ENCODE results near the gene ARHGAP1.

ARHGAP1 gene

DNA sequence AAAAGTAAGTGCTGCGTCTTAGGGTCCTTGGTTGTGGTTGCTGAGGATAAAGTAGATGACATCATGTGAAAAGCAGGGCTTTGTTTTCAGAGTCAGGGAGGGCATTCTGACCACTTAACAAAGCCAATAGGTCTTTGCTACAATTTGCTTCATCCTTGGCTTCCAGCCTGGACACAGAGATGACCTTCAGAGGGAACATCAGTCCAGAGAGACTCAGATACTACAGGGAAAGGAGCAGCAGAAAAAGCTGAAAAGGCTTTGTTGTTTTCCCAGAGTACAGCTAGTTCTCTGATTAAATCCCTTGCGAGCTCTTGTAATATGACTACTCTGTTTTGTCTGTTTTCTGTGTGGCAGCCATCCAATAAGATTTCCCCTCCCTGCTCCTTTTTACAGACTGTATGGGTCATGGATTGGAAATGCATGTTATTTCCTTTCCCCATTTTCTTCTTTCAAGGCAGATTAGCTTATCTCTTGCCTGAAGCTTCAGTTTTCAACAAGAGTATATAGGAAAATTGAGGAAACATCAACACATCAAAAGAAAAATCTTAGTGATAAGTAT, 51.2 kb downstream of the ARHGAP1 start:
- peaks cover 35 to 75% of the 10 kb centered on the region in 2 donors for H3K36me3 ChIP-seq (ENCODE audit: control insufficient read depth in 1 of 2, insufficient read depth in 2 of 2, low read length in 2 of 2)
- no peak overlapping the region for H3K9ac ChIP-seq (ENCODE audit: low read depth in 1 of 2, low read length in 2 of 2)

DNA sequence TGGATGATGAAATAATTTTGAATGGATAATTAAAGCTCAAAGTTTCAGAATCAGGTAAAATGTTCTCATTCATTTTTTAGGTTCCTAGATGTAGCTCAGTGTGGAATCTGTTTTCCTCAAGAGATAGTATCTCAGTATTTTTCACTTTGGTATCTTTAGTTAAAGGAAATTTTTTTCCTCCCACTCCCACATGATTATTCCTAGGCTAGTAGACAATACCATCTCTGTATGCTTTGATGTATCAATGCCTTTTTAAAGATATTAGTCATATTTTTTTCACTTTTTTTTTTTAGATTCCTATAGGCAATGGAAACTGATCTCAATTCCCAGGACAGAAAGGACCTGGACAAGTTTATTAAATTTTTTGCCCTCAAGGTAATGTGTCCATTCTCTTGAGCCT, 56.4 kb downstream of the ARHGAP1 start:
- no peak overlapping the region for H3K4me3 ChIP-seq (ENCODE audit: low read depth in 1 of 2, low read length in 2 of 2)
- no peaks in the 10 kb centered on the region for H3K27me3 ChIP-seq (ENCODE audit: control insufficient read depth in 1 of 2, insufficient read depth in 2 of 2, low read length in 2 of 2)
- no peak overlapping the region for H3K9ac ChIP-seq (ENCODE audit: low read depth in 1 of 2, low read length in 2 of 2)
- peaks cover 9 to 41% of the 10 kb centered on the region in 2 donors for H3K36me3 ChIP-seq (ENCODE audit: control insufficient read depth in 1 of 2, insufficient read depth in 2 of 2, low read length in 2 of 2)
- H3K9me3 ChIP-seq (ENCODE audit: control insufficient read depth in 1 of 2, low read length in 2 of 2) = no peaks in the 10 kb centered on the region
- no peak overlapping the region for H3K27ac ChIP-seq (ENCODE audit: low read depth, low read length)
- H3K4me1 ChIP-seq (ENCODE audit: control insufficient read depth in 1 of 2, insufficient read depth in 2 of 2, low read length in 2 of 2) = peaks cover 6 to 11% of the 10 kb centered on the region in 2 donors

More for the DNA sequence above, 51.2 kb downstream of the ARHGAP1 start:
- no peaks in the 10 kb centered on the region for H3K4me1 ChIP-seq (ENCODE audit: control insufficient read depth in 1 of 2, insufficient read depth in 2 of 2, low read length in 2 of 2)
- no peak overlapping the region for H3K4me3 ChIP-seq (ENCODE audit: low read depth in 1 of 2, low read length in 2 of 2)
- H3K27me3 ChIP-seq (ENCODE audit: control insufficient read depth in 1 of 2, insufficient read depth in 2 of 2, low read length in 2 of 2) = no peaks in the 10 kb centered on the region
- no peak overlapping the region for H3K27ac ChIP-seq (ENCODE audit: low read depth, low read length)
- H3K9me3 ChIP-seq (ENCODE audit: control insufficient read depth in 1 of 2, low read length in 2 of 2) = no peaks in the 10 kb centered on the region

DNA sequence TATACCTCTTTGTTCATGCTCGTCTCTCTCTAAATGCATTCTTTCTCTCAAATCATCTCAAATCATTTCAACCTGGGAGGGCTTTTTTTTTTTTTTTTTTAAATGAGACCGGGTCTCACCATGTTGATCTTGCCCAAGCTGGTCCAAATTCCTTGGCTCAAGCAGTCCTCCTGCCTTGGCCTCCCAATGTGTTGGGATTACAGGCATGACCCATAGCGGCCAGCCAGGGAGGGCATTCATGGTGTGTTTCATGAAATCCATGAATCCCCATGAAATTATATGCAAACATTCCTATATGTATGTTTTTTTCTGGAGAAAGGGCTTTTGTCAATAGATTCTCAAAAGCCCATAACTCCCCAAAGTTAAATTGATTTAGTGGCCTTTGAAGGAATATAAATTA, 56.9 kb downstream of the ARHGAP1 start:
- Histone ChIP-seq H3K36me3 (ENCODE audit: control insufficient read depth in 1 of 2, insufficient read depth in 2 of 2, low read length in 2 of 2) (peaks cover 8 to 41% of the 10 kb centered on the region in 2 donors), H3K9ac (ENCODE audit: low read depth in 1 of 2, low read length in 2 of 2) (no peak overlapping the region), H3K27ac (ENCODE audit: low read depth, low read length) (no peak overlapping the region), H3K9me3 (ENCODE audit: control insufficient read depth in 1 of 2, low read length in 2 of 2) (no peaks in the 10 kb centered on the region), H3K4me1 (ENCODE audit: control insufficient read depth in 1 of 2, insufficient read depth in 2 of 2, low read length in 2 of 2) (peaks cover 6 to 11% of the 10 kb centered on the region in 2 donors), H3K27me3 (ENCODE audit: control insufficient read depth in 1 of 2, insufficient read depth in 2 of 2, low read length in 2 of 2) (no peaks in the 10 kb centered on the region), H3K4me3 (ENCODE audit: low read depth in 1 of 2, low read length in 2 of 2) (no peak overlapping the region)

DNA sequence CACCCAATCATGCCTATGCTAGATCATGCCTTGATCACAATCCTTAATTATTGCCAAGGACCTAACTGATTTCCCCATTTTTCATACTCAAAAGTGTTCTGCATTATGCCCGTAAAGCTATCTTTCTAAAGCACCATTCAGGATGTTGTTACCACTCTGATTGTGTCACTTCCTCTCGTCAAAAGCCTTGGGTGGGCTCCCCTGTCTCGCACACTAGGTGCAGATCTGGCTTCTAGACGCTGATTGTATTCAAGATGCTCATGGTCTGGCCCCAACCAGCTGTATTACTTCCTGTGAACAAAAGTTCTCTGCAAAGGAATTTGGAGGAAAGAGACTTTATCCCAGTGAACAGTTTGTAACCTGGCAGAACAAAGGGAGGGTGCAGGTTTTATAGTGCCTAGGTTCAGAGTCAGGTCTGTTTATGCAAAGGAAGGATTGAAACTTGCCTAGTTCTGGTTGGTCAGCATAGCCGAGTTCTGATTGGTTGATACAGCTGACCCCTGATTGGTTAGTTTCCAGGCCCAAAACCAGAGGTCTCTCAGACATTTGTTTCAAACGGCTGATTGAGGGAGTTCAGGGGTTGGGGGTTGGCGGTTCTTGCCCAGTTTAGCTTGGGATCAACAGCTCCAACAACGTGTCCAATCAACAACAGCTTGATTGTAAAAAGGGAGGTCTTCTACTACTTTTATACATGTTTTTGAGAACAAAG, 57.6 kb downstream of the ARHGAP1 start:
- H3K36me3 ChIP-seq (ENCODE audit: control insufficient read depth in 1 of 2, insufficient read depth in 2 of 2, low read length in 2 of 2) = peaks cover 8 to 42% of the 10 kb centered on the region in 2 donors

DNA sequence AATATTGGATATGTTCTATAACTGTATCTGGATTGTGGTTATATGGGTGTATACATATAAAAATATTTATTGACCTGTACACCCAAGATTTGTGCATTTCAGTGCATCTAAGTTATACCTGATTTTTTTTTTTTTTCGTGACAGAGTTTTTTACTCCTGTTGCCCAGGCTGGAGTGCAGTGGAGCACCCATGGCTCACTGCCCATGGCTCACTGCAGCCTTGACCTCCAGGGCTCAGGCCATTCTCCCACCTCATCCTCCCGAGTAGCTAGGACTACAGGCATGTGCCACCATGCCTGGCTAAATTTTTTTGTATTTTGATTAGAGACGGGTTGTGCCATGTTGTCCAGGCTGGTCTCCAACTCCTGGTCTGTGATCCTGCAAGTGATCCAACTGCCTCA, 58.8 kb downstream of the ARHGAP1 start:
- no peaks in the 10 kb centered on the region for H3K27me3 ChIP-seq (ENCODE audit: control insufficient read depth in 1 of 2, insufficient read depth in 2 of 2, low read length in 2 of 2)
- peaks cover 8 to 32% of the 10 kb centered on the region in 2 donors for H3K36me3 ChIP-seq (ENCODE audit: control insufficient read depth in 1 of 2, insufficient read depth in 2 of 2, low read length in 2 of 2)
- no peaks in the 10 kb centered on the region for H3K9me3 ChIP-seq (ENCODE audit: control insufficient read depth in 1 of 2, low read length in 2 of 2)
- H3K4me1 ChIP-seq (ENCODE audit: control insufficient read depth in 1 of 2, insufficient read depth in 2 of 2, low read length in 2 of 2) = peaks cover 6 to 11% of the 10 kb centered on the region in 2 donors
- H3K4me3 ChIP-seq (ENCODE audit: low read depth in 1 of 2, low read length in 2 of 2) = no peak overlapping the region
- no peak overlapping the region for H3K27ac ChIP-seq (ENCODE audit: low read depth, low read length)
- H3K9ac ChIP-seq (ENCODE audit: low read depth in 1 of 2, low read length in 2 of 2) = no peak overlapping the region

More for the DNA sequence above, 57.6 kb downstream of the ARHGAP1 start:
- Histone ChIP-seq H3K4me1 (ENCODE audit: control insufficient read depth in 1 of 2, insufficient read depth in 2 of 2, low read length in 2 of 2) (peaks cover 6 to 11% of the 10 kb centered on the region in 2 donors), H3K9ac (ENCODE audit: low read depth in 1 of 2, low read length in 2 of 2) (no peak overlapping the region), H3K27ac (ENCODE audit: low read depth, low read length) (no peak overlapping the region), H3K9me3 (ENCODE audit: control insufficient read depth in 1 of 2, low read length in 2 of 2) (no peaks in the 10 kb centered on the region), H3K4me3 (ENCODE audit: low read depth in 1 of 2, low read length in 2 of 2) (no peak overlapping the region), H3K27me3 (ENCODE audit: control insufficient read depth in 1 of 2, insufficient read depth in 2 of 2, low read length in 2 of 2) (no peaks in the 10 kb centered on the region)

DNA sequence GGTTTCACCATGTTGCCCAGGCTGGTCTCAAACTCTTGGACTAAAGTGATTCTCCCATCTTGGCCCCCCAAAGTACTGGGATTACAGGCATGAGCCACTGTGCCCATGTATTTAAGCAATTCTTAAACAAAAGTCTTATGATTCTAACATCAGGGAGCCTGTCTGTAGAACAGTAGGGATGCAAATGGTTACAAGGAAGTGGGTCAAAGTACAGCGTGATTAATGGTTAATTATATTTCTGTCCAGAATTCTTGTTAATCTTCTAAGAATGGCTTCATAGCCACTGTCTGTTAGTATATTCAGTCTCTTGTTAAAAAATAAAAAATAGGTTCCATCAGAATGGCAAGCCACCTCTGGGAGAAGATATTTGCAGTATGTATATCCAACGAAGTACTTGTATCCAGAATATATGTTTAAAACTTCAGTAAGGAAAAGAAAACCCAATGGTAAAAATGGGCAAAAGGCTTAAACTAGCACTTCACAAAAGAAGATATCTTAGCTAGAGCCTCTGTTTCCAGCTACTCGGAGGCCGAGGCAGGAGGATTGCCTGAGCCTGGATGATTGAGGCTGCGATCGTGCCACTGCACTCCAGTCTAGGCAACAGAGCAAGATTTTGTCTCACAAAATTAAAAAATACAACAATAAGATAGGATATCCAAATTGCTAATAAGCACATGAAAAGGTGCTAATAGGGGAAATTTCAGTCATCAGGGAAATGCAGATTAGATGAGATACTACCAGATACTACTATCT, 60.2 kb downstream of the ARHGAP1 start:
- Histone ChIP-seq H3K9me3 (ENCODE audit: control insufficient read depth in 1 of 2, low read length in 2 of 2) (no peaks in the 10 kb centered on the region), H3K4me3 (ENCODE audit: low read depth in 1 of 2, low read length in 2 of 2) (peak overlapping the region; percentile 11 to 26), H3K36me3 (ENCODE audit: control insufficient read depth in 1 of 2, insufficient read depth in 2 of 2, low read length in 2 of 2) (peaks cover 9 to 18% of the 10 kb centered on the region in 2 donors), H3K27ac (ENCODE audit: low read depth, low read length) (peak overlapping the region; percentile 15), H3K27me3 (ENCODE audit: control insufficient read depth in 1 of 2, insufficient read depth in 2 of 2, low read length in 2 of 2) (no peaks in the 10 kb centered on the region), H3K9ac (ENCODE audit: low read depth in 1 of 2, low read length in 2 of 2) (no peak overlapping the region), H3K4me1 (ENCODE audit: control insufficient read depth in 1 of 2, insufficient read depth in 2 of 2, low read length in 2 of 2) (peaks cover 6 to 11% of the 10 kb centered on the region in 2 donors)

DNA sequence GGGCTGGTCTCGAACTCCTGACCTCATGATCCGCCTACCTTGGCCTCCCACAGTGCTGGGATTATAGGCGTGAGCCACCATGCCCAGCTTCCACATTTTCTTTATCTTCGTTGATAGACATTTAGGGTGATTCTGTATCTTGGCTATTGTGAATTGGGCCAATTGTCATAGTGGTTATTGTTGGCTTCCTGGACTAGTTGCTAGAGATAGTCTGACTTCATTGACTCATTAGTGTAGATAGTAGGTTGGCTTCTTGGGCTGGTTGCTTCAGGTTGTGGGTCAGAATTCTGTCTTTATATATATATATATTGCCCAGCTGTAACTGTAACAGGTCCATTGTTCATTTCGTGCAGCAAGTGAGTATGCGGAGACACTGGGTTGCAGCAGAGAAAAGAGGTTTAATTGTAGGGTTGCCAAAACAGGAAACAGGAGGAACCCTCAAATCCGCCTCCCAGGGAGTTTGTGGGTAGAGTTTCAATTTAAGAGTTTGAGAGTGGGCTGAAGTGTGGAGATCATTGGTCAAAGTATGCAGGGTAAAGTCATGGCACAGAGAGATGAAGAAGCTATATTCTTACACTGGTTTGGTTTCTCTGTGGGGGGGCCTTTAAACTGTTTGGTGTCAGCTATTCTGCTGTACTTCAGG, 61.1 kb downstream of the ARHGAP1 start:
- Histone ChIP-seq H3K9ac (ENCODE audit: low read depth in 1 of 2, low read length in 2 of 2) (no peak overlapping the region), H3K27ac (ENCODE audit: low read depth, low read length) (no peak overlapping the region), H3K4me1 (ENCODE audit: control insufficient read depth in 1 of 2, insufficient read depth in 2 of 2, low read length in 2 of 2) (peaks cover 6 to 11% of the 10 kb centered on the region in 2 donors), H3K4me3 (ENCODE audit: low read depth in 1 of 2, low read length in 2 of 2) (no peak overlapping the region), H3K9me3 (ENCODE audit: control insufficient read depth in 1 of 2, low read length in 2 of 2) (no peaks in the 10 kb centered on the region), H3K27me3 (ENCODE audit: control insufficient read depth in 1 of 2, insufficient read depth in 2 of 2, low read length in 2 of 2) (no peaks in the 10 kb centered on the region), H3K36me3 (ENCODE audit: control insufficient read depth in 1 of 2, insufficient read depth in 2 of 2, low read length in 2 of 2) (peaks cover 9 to 14% of the 10 kb centered on the region in 2 donors)

DNA sequence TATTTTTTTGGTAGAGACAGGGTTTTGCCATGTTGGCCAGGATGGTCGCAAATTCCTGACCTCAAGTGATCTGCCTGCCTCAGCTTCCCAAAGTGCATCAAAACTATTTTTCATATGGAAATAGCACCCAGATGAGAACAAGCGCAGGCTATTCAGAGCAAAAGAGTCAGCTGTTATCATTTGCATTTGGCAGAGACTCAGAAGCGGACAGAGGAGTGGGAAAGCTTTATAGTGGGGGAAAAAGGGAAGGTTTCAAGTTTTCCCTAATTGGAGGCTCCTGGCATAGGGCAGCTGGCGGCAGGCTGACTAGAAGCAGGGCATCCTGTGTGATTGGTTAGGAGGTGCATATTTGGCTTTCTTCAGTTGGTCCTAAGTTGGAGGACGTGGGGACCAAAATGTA, 62.9 kb downstream of the ARHGAP1 start:
- Histone ChIP-seq H3K9me3 (ENCODE audit: control insufficient read depth in 1 of 2, low read length in 2 of 2) (no peaks in the 10 kb centered on the region), H3K9ac (ENCODE audit: low read depth in 1 of 2, low read length in 2 of 2) (no peak overlapping the region), H3K27me3 (ENCODE audit: control insufficient read depth in 1 of 2, insufficient read depth in 2 of 2, low read length in 2 of 2) (no peaks in the 10 kb centered on the region), H3K4me1 (ENCODE audit: control insufficient read depth in 1 of 2, insufficient read depth in 2 of 2, low read length in 2 of 2) (peaks cover 6 to 11% of the 10 kb centered on the region in 2 donors), H3K4me3 (ENCODE audit: low read depth in 1 of 2, low read length in 2 of 2) (no peak overlapping the region), H3K36me3 (ENCODE audit: control insufficient read depth in 1 of 2, insufficient read depth in 2 of 2, low read length in 2 of 2) (peaks cover 6 to 10% of the 10 kb centered on the region in 2 donors), H3K27ac (ENCODE audit: low read depth, low read length) (no peak overlapping the region)

DNA sequence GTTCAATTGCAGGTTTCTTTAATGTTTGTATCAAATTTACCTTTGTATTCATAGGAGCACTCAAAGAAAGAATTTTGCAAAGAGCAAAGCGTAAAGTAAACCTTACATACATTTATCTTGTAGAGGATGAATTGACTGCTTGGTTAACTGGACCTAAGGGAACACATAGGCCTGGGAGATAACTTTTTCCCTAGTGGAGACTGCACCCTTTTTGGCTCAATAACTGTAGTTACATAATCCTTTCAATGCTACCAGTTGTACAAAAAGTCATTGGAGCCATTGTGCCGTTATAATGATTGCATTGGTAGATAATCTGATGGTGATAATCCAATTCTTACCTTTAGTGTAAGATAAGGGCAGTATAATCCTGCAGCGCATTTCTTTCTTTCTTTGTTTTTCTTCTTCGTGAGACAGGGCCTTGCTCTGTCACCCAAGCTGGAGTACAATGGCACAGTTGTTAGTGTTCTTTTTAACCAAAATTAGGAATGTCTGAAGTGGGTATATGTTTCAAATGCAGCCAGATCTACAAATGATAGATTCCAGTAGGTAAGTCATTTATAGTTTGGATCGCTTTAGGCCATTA, 64.8 kb downstream of the ARHGAP1 start:
- H3K27me3 ChIP-seq (ENCODE audit: control insufficient read depth in 1 of 2, insufficient read depth in 2 of 2, low read length in 2 of 2) = no peaks in the 10 kb centered on the region
- H3K36me3 ChIP-seq (ENCODE audit: control insufficient read depth in 1 of 2, insufficient read depth in 2 of 2, low read length in 2 of 2) = peaks cover 6 to 28% of the 10 kb centered on the region in 2 donors
- H3K9me3 ChIP-seq (ENCODE audit: control insufficient read depth in 1 of 2, low read length in 2 of 2) = no peaks in the 10 kb centered on the region
- no peak overlapping the region for H3K9ac ChIP-seq (ENCODE audit: low read depth in 1 of 2, low read length in 2 of 2)
- no peak overlapping the region for H3K4me3 ChIP-seq (ENCODE audit: low read depth in 1 of 2, low read length in 2 of 2)
- no peak overlapping the region for H3K27ac ChIP-seq (ENCODE audit: low read depth, low read length)
- H3K4me1 ChIP-seq (ENCODE audit: control insufficient read depth in 1 of 2, insufficient read depth in 2 of 2, low read length in 2 of 2) = peaks cover 5 to 7% of the 10 kb centered on the region in 2 donors
